Nephron progenitor cell (in vitro differentiated cells): ENCODE measurements around the gene ADGRV1.
"Not testable (repeated sequence)": the region's sequence is repeated elsewhere in the genome, so short reads cannot be mapped to it uniquely, and the experiment has no call there.

Experiments used
- DNase-seq: peaks from one replicate; pipeline ENCODE4 v3.0.0; 2021
- H3K27ac Mint-ChIP-seq: 2 replicates; pipeline ENCODE4 v1.8.0; 2021; ENCODE audit warnings: mild to moderate bottlenecking, moderate library complexity, mixed read lengths
- H3K27me3 Mint-ChIP-seq: 2 replicates; pipeline ENCODE4 v1.8.0; 2021; ENCODE audit warnings: mild to moderate bottlenecking, low read depth, mixed read lengths; ENCODE audit not compliant: poor library complexity
- H3K36me3 Mint-ChIP-seq: 2 replicates; pipeline ENCODE4 v1.8.0; 2021; ENCODE audit warnings: low read depth, mixed read lengths
- H3K4me1 Mint-ChIP-seq: 2 replicates; pipeline ENCODE4 v1.8.0; 2021; ENCODE audit warnings: mixed read lengths
- H3K4me3 Mint-ChIP-seq: 2 replicates; pipeline ENCODE4 v1.8.0; 2021; ENCODE audit warnings: mild to moderate bottlenecking, moderate library complexity, mixed read lengths
- H3K9me3 Mint-ChIP-seq: 2 replicates; pipeline ENCODE4 v1.8.0; 2021; ENCODE audit warnings: mild to moderate bottlenecking, moderate library complexity, mixed read lengths
- CTCF ChIP-seq: fragments of 200-600 bp; sonication (generic); IDR thresholded peaks from 2 replicates; pipeline ENCODE4 v1.5.0; 2021; ENCODE audit warnings: antibody characterized with exemption

Gene ADGRV1

GRCh38 chr5:90777959-90778358 is 219.4 kb downstream of the ADGRV1 start:
- H3K4me1 Mint-ChIP-seq = no peaks in the 10 kb centered on the region
- no peaks in the 10 kb centered on the region for H3K9me3 Mint-ChIP-seq
- H3K4me3 Mint-ChIP-seq = no peak overlapping the region
- TF ChIP-seq CTCF = no peak
- H3K36me3 Mint-ChIP-seq = peaks cover 4% of the 10 kb centered on the region
- peak overlapping the region; percentile 79 for H3K27ac Mint-ChIP-seq
- DNase-seq = no peak
- H3K27me3 Mint-ChIP-seq = no peaks in the 10 kb centered on the region

- DNase-seq = peak; percentile 83
- peak; percentile 92 for TF ChIP-seq CTCF
- Mint-ChIP-seq H3K27me3 (no peaks in the 10 kb centered on the region), H3K36me3 (peaks cover 47% of the 10 kb centered on the region), H3K9me3 (peaks cover 2% of the 10 kb centered on the region), H3K27ac (no peak overlapping the region), H3K4me1 (no peaks in the 10 kb centered on the region), H3K4me3 (no peak overlapping the region)
These were observed 225.1 kb downstream of the ADGRV1 start for GRCh38 chr5:90783460-90784333.

DNA sequence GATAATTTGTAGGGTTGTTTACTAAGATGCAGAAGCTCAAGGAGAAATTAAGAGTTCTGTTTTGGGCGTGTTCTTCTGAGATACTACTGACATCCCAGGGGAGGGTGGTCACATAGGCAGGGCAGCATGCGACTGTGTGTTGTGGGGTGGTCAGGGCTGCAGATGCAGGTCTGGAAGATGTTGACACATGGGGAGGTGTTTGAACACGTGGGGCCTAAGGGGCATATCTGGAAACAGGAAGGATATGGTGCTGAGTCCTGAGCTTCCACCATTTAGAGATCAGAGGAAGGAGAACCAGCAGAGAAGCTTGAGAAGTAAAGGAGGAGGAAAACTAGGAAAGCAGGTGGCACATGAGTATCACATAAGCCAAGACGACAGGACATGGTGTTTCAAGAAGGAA is 228.2 kb downstream of the ADGRV1 start:
- TF ChIP-seq CTCF = no peak
- peak overlapping the region; percentile 54 for H3K27ac Mint-ChIP-seq
- DNase-seq = no peak
- peaks cover 3% of the 10 kb centered on the region for H3K27me3 Mint-ChIP-seq
- H3K9me3 Mint-ChIP-seq = peaks cover 4% of the 10 kb centered on the region
- H3K4me3 Mint-ChIP-seq = no peak overlapping the region
- H3K4me1 Mint-ChIP-seq = no peaks in the 10 kb centered on the region
- peaks cover 75% of the 10 kb centered on the region for H3K36me3 Mint-ChIP-seq

- peaks cover 43% of the 10 kb centered on the region for H3K9me3 Mint-ChIP-seq
- no peak for DNase-seq
- H3K27me3 Mint-ChIP-seq = peaks cover 3% of the 10 kb centered on the region
- H3K4me1 Mint-ChIP-seq = no peaks in the 10 kb centered on the region
- H3K4me3 Mint-ChIP-seq = no peak overlapping the region
- H3K36me3 Mint-ChIP-seq = peaks cover 98% of the 10 kb centered on the region
- no peak overlapping the region for H3K27ac Mint-ChIP-seq
- no peak for TF ChIP-seq CTCF
These were observed 234.1 kb downstream of the ADGRV1 start for GRCh38 chr5:90792725-90793124.

- Mint-ChIP-seq H3K27ac (no peak overlapping the region), H3K4me1 (no peaks in the 10 kb centered on the region), H3K9me3 (peaks cover 47% of the 10 kb centered on the region), H3K4me3 (no peak overlapping the region), H3K36me3 (peaks cover 98% of the 10 kb centered on the region), H3K27me3 (peaks cover 3% of the 10 kb centered on the region)
- TF ChIP-seq CTCF = no peak
- DNase-seq = no peak
These were observed 234.6 kb downstream of the ADGRV1 start for GRCh38 chr5:90793183-90793582.

GRCh38 chr5:90796919-90797318 is 238.3 kb downstream of the ADGRV1 start:
- Mint-ChIP-seq H3K9me3 (peaks cover 68% of the 10 kb centered on the region), H3K36me3 (peaks cover 84% of the 10 kb centered on the region)
- not testable (repeated sequence) for H3K27ac Mint-ChIP-seq, H3K4me1 Mint-ChIP-seq, H3K4me3 Mint-ChIP-seq, H3K27me3 Mint-ChIP-seq, DNase-seq

DNA sequence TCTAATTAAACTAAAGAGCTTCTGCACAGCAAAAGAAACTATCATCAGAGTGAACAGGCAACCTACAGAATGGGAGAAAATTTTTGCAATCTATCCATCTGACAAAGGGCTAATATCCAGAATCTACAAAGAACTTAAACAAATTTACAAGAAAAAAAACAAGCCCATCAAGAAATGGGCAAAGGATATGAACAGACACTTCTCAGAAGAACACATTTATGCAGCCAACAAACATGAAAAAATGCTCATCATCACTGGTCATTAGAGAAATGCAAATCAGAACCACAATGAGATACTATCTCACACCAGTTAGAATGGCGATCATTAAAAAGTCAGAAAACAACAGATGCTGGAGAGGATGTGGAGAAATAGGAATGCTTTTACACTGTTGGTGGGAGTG is 241.5 kb downstream of the ADGRV1 start:
- not testable (repeated sequence) for H3K4me1 Mint-ChIP-seq, H3K27ac Mint-ChIP-seq, H3K4me3 Mint-ChIP-seq, DNase-seq, H3K27me3 Mint-ChIP-seq
- Mint-ChIP-seq H3K36me3 (peaks cover 52% of the 10 kb centered on the region), H3K9me3 (peaks cover 56% of the 10 kb centered on the region)

DNA sequence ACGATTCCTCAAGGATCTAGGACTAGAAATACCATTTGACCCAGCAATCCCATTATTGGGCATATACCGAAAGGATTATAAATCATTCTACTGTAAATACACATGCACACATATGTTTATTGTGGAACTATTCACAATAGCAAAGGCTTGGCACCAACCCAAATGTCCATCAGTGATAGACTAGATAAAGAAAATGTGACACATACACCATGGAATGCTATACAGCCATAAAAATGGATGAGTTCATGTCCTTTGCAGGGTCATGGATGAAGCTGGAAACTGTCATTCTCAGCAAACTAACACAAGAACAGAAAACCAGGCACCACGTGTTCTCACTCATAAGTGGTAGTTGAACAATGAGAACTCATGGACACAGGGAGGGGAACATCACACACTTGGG is 241.9 kb downstream of the ADGRV1 start:
- Mint-ChIP-seq H3K36me3 (peaks cover 48% of the 10 kb centered on the region), H3K9me3 (peaks cover 51% of the 10 kb centered on the region)
- DNase-seq, H3K27ac Mint-ChIP-seq, H3K27me3 Mint-ChIP-seq, H3K4me1 Mint-ChIP-seq, H3K4me3 Mint-ChIP-seq: not testable (repeated sequence)
